ENCODE measurements around the gene MGAT5B.

DNA sequence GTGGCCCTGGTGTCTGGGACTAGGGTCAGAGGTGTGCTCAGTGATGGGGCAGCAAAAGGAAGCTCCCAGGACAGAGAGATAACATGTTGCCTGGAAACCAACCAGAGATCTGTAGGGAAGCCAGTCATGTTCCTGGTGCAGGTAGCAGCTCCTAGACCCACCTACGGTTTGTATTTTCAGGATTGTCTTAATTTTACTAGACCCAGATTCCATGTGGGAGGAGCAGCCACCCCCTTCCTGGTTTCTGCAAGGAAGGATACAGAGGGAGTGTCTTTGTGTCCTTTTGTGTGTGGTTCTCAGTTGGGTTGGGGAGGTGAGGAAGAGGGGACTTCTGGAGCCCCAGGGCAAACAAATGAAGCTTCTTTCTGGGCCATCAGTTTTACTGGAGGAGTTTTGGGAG lies 53.9 kb downstream of the MGAT5B start:
- TF ChIP-seq, protein P1, sequence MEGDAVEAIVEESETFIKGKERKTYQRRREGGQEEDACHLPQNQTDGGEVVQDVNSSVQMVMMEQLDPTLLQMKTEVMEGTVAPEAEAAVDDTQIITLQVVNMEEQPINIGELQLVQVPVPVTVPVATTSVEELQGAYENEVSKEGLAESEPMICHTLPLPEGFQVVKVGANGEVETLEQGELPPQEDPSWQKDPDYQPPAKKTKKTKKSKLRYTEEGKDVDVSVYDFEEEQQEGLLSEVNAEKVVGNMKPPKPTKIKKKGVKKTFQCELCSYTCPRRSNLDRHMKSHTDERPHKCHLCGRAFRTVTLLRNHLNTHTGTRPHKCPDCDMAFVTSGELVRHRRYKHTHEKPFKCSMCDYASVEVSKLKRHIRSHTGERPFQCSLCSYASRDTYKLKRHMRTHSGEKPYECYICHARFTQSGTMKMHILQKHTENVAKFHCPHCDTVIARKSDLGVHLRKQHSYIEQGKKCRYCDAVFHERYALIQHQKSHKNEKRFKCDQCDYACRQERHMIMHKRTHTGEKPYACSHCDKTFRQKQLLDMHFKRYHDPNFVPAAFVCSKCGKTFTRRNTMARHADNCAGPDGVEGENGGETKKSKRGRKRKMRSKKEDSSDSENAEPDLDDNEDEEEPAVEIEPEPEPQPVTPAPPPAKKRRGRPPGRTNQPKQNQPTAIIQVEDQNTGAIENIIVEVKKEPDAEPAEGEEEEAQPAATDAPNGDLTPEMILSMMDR (conservative IDR thresholded peaks at IDR 0.05; ENCODE audit: low read depth, low read length): no peak
- no peak for TF ChIP-seq EZH2 (IDR thresholded peaks at IDR 0.05; ENCODE audit: low read length, unreplicated experiment)
